Fibroblast of upper back skin (primary cell): ENCODE data around the gene TNK2.
"Not testable (repeated sequence)": the region's sequence is repeated elsewhere in the genome, so short reads cannot be mapped to it uniquely, and the experiment has no call there.

Source experiments
- DNase-seq: peaks from one replicate; pipeline ENCODE4 v3.0.0-alpha.2; 2013

TNK2 gene

DNA sequence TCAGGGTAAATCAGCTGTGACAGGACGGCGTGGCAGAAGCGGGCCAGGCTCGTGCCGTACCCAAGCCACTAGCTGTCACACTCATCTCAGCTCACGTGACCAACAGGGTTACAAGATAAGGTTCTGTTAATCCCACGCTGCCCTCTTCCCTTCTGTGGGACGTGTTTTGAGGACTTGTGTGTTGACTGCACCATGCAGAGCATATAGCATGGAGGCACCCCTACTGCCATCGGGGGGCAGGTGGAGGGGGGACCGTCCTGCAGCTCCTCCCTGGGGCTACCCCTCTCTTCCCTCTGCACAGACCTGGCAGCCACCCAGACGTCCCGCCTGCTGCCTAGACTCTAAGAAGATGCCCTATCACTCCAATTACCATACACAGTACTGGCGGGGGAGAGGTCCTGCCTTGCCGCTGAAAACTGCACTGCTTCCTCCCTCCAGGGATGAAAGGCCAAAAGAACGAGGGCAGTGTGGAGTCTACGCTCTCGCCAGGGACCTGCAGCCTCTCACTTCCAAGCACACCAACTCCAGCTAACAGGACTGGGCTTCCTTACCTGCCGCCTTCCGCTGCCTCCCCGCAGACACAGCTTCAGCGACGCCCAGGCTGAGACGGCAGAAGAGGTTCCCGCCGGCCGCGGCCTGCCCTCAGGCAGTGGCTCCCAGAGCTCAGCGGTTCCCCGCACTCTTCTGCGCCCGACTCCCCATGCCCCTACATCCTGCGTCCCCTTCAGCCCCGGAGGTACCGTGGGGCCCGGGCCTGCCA lies at the start of gene TNK2:
Gene TNK2, minus strand, starts transcription at position 618 of the 760 bp plus-strand sequence. CDS start 19,963 bp downstream, outside the sequence.
- no peak for DNase-seq

DNA sequence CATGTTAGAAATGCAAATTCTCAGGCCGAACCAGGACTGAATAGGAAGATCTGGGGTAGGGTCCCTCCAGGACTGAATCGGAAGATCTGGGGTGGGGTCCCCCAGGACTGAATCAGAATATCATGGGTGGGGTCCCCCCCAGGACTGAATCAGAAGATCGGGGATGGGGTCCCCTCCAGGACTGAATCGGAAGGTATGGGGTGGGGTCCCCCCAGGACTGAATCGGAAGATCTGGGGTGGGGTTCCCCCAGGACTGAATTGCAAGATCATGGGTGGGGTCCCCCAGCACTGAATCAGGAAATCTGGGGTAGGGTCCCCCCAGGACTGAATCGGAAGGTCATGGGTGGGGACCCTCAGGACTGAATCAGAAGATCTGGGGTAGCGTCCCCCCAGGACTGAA lies 48.2 kb upstream of the TNK2 start:
- DNase-seq: no peak

DNA sequence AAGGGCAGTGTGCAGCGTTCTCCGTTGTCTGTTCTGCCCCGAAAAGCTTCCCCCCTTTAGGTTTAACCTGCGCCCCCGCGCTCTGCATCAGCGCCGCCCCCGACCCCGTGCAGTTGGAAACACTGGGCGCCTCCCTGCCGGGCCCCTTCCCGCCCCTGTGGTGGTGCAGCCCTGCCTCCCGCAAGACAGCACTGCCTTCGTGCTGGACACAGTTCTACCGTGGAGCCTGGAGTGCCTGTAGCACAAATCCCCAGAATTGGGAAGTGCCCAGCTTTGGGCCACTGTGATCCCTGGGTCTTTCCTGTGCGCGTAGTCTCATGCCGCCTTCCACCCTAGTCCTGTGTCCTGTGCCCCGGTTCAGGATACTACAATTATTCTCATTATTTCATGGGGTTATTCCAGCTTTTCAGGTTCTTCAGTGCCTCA lies 47.1 kb upstream of the TNK2 start:
- not testable (repeated sequence) for DNase-seq

DNA sequence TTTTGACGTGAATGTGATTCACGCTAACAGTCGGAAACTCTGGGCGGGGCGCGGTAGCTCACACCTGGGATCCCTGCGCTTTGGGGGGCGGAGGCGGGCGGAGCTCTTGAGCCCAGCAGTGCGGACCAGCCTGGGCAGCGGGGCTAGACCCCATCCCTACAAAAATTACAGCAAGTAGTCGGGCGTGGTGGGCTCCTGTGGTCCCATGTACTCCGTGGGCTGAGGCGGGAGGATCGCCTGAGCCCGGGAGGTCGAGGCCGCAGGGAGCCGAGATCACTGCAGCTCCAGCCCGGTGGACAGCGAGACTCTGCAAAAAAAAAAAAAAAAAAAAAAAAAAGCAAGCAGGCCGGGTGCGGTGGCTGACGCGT lies 46.4 kb upstream of the TNK2 start:
- DNase-seq: not testable (repeated sequence)

DNA sequence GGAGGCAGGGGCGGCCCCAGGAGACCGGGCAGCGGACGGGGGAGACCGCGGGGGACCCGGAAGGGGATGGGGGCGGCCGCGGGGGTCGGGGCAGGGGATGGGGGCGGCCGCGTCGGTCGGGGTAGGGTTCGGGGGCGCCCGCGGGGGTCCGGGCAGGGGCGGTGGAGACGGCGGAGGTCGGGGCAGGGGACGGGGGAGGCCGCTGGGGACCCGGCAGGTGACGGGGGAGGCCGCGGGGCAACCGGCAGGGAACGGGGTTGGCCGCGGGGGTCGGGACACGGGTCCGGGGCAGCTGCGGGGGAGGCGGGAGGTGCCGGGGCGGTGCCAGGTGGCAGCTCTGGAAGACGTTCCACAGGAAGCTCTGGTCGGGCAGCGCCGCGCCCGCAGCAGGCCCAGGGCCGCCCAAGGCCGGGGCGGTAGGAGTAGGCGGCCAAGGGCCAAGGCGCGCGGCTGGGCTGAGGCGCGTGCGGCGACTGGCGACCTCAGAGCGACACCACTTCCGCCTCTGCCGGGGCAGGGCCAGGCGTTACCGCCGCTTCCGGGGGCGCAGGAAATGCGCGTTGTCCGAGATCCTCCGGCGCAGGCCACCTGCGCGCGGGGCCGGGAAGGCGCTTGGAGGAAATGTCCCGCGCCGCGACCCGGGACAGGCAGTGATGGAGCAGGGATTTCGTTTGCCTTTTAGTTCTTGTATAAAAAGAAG lies 45.9 kb upstream of the TNK2 start:
- not testable (repeated sequence) for DNase-seq

DNA sequence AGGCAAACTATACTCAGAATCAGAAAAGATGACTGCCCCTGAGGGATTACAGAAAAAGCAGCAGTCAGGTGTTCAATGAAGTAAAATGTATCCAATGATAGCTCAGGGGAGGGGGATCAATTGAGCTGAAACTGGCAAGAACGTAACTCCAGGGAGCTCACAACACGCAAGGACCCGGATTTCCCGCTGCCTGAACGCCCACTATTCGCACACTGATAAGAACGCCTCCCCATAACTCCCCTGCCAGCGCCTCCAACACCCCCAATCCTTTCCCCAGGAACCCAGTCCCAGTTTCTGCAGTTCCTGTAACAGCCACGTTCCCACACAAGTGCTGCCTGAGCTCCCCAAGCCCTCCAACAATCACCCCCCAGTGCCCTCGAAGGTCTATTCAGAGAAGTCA lies 44.2 kb upstream of the TNK2 start:
- not testable (repeated sequence) for DNase-seq

DNA sequence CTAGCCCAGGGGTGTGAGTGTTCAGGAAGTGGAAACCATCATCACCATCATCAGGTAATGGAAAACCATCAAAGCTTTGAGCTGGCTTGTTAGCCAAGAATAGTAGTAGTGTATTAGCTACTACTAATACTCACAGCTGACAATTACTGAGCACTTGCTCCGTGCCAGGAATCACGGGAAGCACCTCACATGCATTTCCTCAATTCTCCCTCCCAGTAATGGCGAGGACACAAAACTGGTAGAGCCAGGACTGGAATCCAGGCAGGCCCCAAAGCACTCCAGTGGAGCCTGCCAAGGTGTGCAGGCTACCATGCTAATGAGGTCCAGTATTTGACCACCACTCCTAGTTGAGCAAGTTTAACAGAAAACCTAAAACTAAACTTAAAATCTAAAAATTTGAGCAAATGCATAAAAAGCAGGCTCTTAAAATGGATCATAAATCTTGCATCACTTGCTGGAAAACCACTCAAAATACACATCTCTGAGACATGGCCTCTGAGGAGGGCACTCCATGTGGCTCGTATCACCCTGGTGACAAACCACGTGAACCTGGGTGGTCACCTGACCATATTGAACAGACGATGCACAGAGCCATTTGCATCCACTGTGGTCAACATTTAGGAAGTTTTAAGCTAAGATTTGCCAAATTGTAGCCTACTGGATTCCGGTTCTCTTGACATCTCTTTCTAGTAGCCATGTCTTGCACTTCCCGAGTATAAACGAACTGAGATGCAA lies 43.3 kb upstream of the TNK2 start:
- DNase-seq: not testable (repeated sequence)

DNA sequence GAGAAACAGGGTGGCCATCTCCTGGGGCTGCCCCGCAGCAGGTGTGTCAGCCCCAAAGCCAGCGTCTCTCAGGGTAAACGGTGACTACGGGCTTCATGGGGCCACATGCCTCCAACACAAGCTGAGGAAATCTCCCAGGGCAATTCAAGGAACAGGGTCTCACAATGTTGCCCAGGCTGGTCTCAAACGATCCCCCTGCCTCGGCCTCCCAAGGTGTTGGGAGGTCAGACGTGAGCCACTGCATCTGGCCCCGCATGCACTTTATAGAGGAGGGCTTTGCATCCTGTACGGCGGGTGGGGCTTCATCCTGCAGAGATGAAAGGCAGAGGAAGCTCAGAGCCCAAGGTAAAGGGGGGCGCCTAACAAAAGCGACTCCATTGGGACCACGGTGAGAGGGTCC lies 42.4 kb upstream of the TNK2 start:
- not testable (repeated sequence) for DNase-seq

DNA sequence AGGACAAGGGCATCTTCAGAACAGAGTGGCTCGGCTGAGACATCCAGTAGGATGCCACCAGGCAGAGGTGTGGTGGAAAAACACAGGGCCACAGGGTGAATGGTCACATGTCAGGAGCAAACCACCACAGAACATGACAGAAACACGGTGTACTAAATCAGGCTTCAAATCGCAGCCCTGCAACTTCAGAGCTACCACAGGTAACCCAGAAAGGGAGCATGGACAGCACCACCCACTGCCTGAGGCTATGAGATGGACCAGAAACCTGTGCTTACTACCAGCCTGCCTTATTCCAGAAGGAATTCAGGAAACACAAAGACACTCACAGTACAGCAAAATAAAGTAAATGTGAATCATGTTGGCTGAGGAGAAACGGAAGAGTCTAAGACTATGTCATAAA lies 41.8 kb upstream of the TNK2 start:
- DNase-seq: not testable (repeated sequence)

DNA sequence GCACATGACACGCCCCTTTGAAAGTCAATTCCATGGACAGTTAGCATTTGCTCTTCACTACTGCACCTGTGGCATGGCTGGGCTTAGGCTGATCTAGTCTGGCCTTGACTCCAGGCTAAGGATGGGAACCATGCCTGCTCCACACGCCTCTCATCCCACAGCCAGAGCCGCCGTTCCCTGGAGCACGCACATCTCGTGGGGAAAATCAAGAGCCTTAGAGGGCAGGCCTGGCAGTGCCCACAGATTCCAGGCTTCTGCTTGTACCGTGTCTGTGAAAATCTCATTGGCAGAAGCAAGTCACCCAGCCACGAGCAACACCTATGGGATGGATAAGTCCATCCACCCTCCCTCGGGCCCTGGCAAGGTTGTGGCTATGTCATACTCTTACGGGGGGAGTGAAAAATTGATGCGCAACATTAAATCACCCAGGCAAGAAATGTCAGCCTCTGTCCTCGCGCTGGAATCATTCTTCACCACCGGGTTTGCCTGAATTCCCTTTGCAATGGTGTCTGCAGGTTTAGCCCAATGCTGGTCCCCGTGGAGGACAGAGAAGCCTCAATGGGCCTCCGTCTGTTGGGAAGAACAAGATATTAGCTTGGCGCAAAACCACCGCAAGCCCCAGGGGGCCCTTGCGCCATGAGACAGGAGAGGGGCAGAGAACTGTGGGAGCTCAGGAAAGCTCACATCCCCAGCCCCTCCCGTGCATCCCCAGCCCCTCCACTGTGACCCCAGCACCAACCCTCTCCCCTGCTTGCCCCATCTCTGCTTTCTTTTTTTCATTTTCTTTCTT lies 38.8 kb upstream of the TNK2 start:
- DNase-seq: not testable (repeated sequence)

DNA sequence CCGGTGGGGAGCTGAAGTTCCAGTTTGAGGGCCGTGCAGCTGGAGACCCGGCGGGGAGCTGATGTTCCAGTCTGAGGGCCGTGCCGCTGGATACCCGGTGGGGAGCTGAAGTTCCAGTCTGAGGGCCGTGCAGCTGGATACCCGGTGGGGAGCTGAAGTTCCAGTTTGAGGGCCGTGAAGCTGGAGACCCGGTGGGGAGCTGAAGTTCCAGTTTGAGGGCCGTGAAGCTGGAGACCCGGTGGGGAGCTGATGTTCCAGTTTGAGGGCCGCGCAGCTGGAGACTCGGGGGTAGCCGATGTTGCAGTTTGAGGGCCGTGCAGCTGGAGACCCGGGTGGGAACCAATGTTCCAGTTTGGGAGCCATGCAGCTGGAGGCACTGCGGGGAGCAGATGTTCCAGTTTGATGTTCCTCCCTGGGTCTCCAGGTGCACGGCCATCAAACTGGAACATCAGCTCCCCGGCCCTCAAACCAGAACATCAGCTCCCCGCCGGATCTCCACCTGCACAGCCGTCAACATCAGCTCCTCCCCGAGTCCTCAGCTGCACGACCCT lies 33.0 kb upstream of the TNK2 start:
- not testable (repeated sequence) for DNase-seq

DNA sequence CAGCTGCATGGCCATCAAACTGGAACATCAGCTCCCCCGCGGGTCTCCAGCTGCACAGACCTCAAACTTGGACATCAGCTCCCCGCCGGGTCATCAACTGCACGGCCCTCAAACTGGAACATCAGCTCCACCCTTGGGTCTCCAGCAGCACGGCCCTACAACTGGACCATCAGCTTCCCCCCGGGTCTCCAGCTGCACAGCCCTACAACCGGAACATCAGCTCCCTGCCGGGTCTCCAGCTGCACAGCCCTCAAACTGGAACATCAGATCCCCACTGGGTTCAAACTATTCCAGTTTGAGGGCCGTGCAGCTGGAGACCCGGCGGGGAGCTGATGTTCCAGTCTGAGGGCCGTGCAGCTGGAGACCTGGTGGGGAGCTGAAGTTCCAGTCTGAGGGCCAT lies 32.5 kb upstream of the TNK2 start:
- not testable (repeated sequence) for DNase-seq

DNA sequence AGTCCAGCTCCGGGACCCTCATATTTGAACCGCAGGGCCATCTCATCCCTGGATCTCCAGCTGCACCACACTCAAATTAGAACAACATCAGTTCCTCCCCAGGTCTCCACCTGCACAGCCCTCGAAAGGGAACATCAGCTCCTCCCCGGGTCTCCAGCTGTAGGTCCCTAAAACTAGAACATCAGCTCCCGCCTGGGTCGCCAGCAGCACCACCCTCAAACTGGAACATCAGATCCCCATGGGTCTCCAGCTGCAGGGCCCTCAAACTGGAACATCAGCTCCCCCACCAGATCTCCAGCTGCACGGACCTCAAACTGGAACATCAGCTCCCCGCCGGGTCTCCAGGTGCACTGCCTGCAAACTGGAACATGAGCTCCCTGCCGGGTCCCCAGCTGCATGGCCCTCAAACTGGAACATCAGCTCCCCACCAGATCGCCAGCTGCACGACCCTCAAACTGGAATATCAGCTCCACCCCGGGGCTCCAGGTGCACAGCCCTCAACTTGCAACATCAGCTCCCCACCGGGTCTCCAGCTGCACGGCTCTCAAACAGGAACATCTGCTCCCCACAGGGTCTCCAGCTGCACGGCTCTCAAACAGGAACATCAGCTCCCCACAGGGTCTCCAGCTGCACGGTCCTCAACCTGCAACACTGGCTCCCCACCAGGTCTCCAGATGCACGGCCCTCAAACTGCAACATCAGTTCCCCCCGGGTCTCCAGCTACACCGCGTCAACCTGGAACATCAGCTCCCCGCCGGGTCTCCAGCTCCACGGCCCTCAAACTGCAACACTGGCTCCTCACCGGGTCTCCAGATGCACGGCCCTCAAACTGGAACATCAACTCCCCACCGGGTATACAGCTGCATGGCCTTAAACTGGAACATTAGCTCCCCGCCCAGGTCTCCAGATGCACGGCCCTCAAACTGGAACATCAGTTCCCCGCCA lies 31.4 kb upstream of the TNK2 start:
- DNase-seq: not testable (repeated sequence)

DNA sequence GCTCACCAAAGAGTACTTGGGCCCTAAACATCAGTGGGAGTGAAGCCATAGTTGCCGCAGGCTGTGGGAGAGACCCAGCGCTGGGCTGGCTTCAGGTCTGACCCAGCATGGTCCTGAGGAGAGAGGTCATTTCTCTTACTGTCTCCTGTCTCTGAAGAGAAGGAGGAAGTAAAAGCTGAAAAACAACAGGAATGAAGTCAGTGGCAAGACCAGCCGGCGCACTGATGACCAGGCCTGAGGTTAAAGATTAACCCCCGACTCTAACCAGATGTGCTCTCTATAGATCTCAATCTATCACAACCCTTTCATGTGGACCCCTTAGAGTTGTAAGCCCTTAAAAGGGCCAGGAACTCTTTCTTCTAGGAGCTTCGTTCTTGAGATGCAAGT lies 24.7 kb upstream of the TNK2 start:
- not testable (repeated sequence) for DNase-seq

DNA sequence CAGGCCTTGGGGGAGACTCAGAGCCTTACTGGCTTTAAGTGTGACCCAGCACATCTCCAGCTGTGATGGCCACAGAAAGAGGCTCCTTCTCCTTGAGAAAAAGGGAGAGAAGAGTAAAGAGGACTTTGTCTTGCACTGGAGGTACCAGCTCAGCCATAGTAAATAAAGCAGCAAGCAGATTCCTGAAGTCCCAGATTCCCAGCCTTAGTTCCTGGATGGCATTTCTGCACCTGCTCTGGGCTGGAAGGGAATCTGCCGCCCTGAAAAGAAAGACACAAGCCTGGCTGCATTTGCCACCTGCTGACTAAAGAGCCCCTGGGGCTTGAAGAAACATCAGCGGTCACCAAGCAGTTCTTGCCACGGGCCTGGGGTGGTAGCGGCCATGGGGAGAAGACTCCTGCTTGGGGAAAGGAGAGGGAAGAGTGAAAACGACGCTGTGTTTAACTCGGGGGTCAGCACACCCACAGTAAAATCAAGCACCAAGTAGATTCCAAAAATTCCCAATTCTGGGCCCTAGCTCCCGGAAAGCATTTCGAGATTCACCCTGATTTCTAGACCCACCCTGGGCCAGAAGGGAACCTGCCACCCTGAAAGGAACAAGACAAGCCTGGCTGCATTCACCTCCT lies 24.2 kb upstream of the TNK2 start:
- DNase-seq: no peak

DNA sequence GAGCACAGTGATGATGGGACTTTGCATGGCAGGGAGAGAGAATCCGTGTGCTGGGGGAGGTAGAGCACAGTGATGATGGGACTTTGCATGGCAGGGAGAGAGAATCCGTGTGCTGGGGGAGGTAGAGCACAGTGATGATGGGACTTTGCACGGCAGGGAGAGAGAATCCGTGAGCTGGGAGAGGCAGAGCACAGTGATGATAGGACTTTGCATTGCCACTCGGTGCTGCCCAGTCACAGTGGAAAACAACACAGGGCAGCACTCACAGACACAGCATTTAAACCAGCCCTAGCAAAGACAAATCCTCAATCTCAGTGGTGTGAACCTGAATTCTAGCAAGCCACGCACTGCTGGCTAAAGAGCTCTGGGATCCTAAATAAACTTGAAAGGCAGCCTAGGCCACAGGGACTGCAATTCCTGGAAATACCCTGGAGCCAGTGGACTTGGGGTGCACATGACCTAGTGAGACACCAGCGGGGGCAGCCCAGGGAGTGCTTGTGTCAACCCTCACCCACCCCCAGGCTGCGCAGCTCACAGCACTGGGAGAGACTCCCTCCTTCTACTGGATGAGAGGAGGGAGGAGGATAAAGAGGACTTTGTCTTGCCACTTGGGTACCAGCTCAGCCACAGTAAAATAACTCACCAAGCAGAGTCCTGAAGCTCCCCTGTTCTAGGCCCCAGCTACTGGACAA lies 23.4 kb upstream of the TNK2 start:
- DNase-seq: no peak

DNA sequence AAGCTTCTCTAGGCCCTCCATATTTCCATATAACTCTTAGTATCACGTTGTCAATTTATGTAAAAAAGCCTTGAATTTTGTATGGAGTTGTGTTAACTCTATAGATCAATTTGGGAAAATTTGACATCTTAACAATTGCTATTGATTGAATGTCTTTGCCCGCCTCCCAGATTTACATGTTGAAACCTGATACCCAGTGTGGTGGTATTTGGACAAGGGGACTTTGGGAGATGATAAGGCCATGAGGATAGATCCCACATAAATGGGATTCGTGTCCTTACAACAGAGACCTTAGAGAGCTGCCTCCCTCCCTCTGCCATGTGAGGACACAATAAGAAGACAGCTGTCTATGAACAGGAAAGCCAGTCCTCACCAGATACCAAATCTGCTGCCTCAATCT lies 21.1 kb upstream of the TNK2 start:
- no peak for DNase-seq

DNA sequence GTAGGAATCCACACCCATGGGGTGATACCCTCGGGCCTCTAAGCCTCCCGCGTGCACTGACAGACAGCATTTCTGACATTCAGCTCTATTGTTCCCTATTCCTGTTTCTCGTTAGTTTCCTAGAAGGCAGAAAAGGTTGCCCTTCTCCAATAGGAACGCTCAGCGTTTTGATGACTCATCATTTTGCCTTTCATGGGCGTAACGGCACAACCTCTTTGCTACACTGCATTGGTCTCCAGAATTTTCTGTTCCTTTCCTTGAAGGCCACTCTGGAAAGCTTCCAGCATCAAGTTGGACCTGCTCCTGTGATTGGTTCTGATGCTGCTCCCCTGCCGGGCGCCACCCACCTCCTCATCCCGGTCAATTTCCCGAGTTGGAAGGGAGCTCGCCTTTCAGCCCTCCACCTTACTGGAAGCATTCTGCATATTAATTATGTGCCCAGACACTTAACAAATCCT lies 13.0 kb upstream of the TNK2 start:
- DNase-seq: no peak

DNA sequence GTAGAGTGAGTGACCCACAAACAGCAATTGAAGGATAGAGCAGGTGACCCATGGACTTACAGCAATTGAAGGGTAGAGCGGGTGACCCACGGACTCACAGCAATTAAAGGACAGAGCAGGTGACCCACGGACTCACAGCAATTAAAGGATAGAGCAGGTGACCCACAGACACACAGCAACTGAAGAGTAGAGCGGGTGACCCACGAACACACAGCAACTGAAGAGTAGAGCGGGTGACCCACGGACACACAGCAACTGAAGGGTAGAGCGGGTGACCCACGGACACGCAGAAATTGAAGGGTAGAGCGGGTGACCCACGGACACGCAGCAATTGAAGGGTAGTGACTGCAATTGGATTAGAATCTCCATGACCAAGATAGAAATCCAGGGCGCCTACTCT lies 9.8 kb upstream of the TNK2 start:
- DNase-seq: no peak

DNA sequence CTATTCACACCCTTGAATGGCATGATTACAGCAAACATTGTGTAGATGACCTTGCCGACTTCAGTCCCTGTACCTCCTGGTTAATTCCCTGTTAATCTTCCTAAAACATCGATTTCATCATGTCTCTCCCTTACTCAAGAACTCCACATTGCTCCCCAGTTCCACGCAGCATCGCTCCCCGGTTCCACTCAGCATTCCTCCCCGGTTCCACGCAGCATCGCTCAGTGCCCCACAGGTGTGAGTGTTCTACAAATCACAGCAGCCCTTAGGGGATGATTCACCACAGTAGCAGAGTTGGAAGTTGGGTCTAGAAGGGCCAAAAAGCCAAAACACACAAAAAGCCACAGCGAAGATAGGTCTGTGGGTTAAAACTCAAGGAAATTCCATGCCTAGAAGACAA lies 8.6 kb upstream of the TNK2 start:
- DNase-seq: no peak
